HepG2 (cell line): ENCODE data around the gene TAS1R1. TPM values are rescaled to one million over a fixed set of nuclear protein-coding genes. Genes with fewer than 3 reads are reported as not detected.

Experiments used
- JUND ChIP-seq: sonication (generic); formaldehyde crosslinking; IDR thresholded peaks from 2 replicates; pipeline ENCODE4 v1.8.0; 2022; ENCODE audit warnings: mild to moderate bottlenecking, missing genetic modification reagents
- SMAD1 ChIP-seq: sonication (generic); formaldehyde crosslinking; IDR thresholded peaks from 2 replicates; pipeline ENCODE4 v1.4.0; 2020; ENCODE audit warnings: missing genetic modification reagents, low read depth, mild to moderate bottlenecking, borderline replicate concordance
- ZBTB3 ChIP-seq: sonication (generic); formaldehyde crosslinking; IDR thresholded peaks from 2 replicates; pipeline ENCODE4 v1.4.0; 2020; ENCODE audit warnings: low read depth, mild to moderate bottlenecking, moderate library complexity, missing genetic modification reagents, borderline replicate concordance
- ZNF264 ChIP-seq: sonication (generic); formaldehyde crosslinking; IDR thresholded peaks from 2 replicates; pipeline ENCODE4 v1.4.0; 2020; ENCODE audit warnings: missing genetic modification reagents
- ZNF646 ChIP-seq: sonication (generic); formaldehyde crosslinking; IDR thresholded peaks from 2 replicates; pipeline ENCODE4 v1.9.0; 2021; ENCODE audit warnings: mild to moderate bottlenecking, missing genetic modification reagents
- polyA plus RNA-seq, 8 experiments: library from polyadenylated mRNA; depleted of rRNA in 3 of 8; stranded (reverse) in 7 of 8; unstranded in 1 of 8; fragments of >200 nt; fragmentation: Illumina TruSeq in 4 of 8; extraction: Trizol in 4 of 8; gene quantifications; 2 replicates each; pipeline versions ENCODE4 v1.2.1 to v1.2.3, GENCODE V29; 2011 to 2016; ENCODE audit warnings: low read depth in 4 of 8, missing spikeins in 1 of 8, mixed read lengths in 1 of 8; ENCODE audit not compliant: insufficient read depth in 1 of 8
- total RNA-seq, 5 experiments: library from RNA; depleted of rRNA; stranded (reverse); fragments of >200 nt; fragmentation: Illumina TruSeq; extraction: Trizol; gene quantifications; 2 replicates each; pipeline ENCODE4 v1.2.3, GENCODE V29; 2016; ENCODE audit warnings: low read depth in 1 of 5
- TF ChIP-seq, protein P1 (sequence below): sonication (generic); formaldehyde crosslinking; IDR thresholded peaks from 2 replicates; pipeline ENCODE4 v1.4.0; 2020; ENCODE audit warnings: mild to moderate bottlenecking, low read depth, missing genetic modification reagents
- TF ChIP-seq, protein P2 (sequence below): sonication (generic); formaldehyde crosslinking; IDR thresholded peaks from 2 replicates; pipeline ENCODE4 v1.4.0; 2020; ENCODE audit warnings: missing genetic modification reagents

TAS1R1 gene
- total and polyA plus RNA-seq, 2 of the 13 experiments (the other 11 are each of a cell fraction or from before 2014, with no cell fraction given) = 1.4 to 1.6 TPM

- TF ChIP-seq, protein P1, sequence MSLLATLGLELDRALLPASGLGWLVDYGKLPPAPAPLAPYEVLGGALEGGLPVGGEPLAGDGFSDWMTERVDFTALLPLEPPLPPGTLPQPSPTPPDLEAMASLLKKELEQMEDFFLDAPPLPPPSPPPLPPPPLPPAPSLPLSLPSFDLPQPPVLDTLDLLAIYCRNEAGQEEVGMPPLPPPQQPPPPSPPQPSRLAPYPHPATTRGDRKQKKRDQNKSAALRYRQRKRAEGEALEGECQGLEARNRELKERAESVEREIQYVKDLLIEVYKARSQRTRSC (CRISPR knock-in tag) = no peak
- TF ChIP-seq ZBTB3 (no peak), ZNF264 (CRISPR knock-in tag) (no peak), SMAD1 (CRISPR knock-in tag) (no peak), ZNF646 (CRISPR knock-in tag) (no peak), JUND (CRISPR knock-in tag) (no peak)
- TF ChIP-seq, protein P2, sequence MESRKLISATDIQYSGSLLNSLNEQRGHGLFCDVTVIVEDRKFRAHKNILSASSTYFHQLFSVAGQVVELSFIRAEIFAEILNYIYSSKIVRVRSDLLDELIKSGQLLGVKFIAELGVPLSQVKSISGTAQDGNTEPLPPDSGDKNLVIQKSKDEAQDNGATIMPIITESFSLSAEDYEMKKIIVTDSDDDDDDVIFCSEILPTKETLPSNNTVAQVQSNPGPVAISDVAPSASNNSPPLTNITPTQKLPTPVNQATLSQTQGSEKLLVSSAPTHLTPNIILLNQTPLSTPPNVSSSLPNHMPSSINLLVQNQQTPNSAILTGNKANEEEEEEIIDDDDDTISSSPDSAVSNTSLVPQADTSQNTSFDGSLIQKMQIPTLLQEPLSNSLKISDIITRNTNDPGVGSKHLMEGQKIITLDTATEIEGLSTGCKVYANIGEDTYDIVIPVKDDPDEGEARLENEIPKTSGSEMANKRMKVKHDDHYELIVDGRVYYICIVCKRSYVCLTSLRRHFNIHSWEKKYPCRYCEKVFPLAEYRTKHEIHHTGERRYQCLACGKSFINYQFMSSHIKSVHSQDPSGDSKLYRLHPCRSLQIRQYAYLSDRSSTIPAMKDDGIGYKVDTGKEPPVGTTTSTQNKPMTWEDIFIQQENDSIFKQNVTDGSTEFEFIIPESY (CRISPR knock-in tag) = no peak
Measured at GRCh38 chr1:6554907-6555778, at the start of gene TAS1R1 (continued).
